ENCODE results near the gene FAM174C. TPM values are rescaled to one million over a fixed set of nuclear protein-coding genes. Genes with fewer than 3 reads are reported as not detected.

FAM174C gene
- polyA plus RNA-seq, 1 experiment: 16.6 TPM

DNA sequence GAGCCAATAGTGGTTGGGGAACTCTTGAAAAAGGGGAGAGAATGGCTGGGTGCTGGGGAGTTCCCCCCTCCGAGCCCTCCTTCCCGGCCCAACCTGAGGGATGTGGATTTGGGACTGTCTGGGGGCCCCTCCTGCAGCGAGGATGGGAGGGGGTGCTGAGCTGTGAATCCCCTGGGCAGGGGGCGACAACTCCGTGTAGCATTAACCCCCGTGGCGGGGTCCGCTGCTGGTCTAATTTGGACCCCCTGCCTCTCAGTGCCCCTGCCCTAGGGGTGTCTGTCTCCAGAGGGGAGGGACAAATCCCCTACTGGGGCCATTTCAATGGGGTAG is 17.2 kb upstream of the FAM174C start:
- ChIA-PET POLR2A (interaction anchor here (1.0 to 7.4 kb wide), 2 partner anchors 9 to 14 kb away, joined by 3 to 241 read pairs; partner anchors contain the start of gene CIRBP), CTCF (interaction anchor here (1.1 to 1.4 kb wide), 2 partner anchors 8 to 14 kb away, joined by 3 read pairs; no protein-coding TSS in a partner anchor)
- H3K27ac ChIP-seq (ENCODE audit: low read depth, low read length): peak overlapping the region; percentile 68
- no peaks in the 10 kb centered on the region; the same call in 1 of the 2 replicates for H3K9me3 ChIP-seq (ENCODE audit: control insufficient read depth, insufficient read depth, low read length)
- TF ChIP-seq, protein P1, sequence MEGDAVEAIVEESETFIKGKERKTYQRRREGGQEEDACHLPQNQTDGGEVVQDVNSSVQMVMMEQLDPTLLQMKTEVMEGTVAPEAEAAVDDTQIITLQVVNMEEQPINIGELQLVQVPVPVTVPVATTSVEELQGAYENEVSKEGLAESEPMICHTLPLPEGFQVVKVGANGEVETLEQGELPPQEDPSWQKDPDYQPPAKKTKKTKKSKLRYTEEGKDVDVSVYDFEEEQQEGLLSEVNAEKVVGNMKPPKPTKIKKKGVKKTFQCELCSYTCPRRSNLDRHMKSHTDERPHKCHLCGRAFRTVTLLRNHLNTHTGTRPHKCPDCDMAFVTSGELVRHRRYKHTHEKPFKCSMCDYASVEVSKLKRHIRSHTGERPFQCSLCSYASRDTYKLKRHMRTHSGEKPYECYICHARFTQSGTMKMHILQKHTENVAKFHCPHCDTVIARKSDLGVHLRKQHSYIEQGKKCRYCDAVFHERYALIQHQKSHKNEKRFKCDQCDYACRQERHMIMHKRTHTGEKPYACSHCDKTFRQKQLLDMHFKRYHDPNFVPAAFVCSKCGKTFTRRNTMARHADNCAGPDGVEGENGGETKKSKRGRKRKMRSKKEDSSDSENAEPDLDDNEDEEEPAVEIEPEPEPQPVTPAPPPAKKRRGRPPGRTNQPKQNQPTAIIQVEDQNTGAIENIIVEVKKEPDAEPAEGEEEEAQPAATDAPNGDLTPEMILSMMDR (IDR thresholded peaks at IDR 0.05; ENCODE audit: low read depth, low read length): no peak
- no peak for DNase-seq (ENCODE audit: low read depth, low spot score)
- H3K4me3 ChIP-seq (ENCODE audit: low read depth, low read length): no peak overlapping the region
- H3K27me3 ChIP-seq (ENCODE audit: control insufficient read depth, insufficient read depth, low read length): no peaks in the 10 kb centered on the region

DNA sequence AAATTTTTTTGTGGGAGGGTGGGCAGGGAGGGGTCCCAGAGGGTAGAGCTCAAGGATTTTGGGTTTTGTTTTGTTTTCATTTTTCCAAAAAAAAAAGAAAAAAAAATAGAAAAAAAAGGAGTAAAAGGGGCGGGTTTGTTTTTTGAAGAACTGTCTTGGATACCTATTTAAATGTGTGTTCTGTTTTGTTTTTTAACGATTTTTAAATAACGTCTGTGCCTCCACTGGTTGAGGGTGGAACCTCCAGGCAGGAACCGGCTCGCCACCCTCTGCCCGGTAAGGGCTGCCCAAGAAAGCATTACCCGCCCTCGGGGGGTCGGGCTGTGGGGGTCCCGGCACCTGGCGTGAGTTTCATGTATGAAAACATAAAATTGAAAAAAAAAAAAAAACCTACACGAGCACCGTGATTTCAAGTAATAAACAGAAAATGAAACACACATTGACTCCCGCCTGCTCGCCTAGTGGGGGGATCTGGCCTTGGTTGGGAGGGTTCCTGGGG is 16.6 kb upstream of the FAM174C start:
- Histone ChIP-seq H3K27ac (ENCODE audit: low read depth, low read length) (peak overlapping the region; percentile 77), H3K27me3 (ENCODE audit: control insufficient read depth, insufficient read depth, low read length) (no peaks in the 10 kb centered on the region), H3K4me3 (ENCODE audit: low read depth, low read length) (no peak overlapping the region), H3K9me3 (ENCODE audit: control insufficient read depth, insufficient read depth, low read length) (no peaks in the 10 kb centered on the region; the same call in 1 of the 2 replicates)
- ChIA-PET CTCF (interaction anchor here (1.1 to 1.4 kb wide), 2 partner anchors 8 to 15 kb away, joined by 3 read pairs; no protein-coding TSS in a partner anchor), POLR2A (interaction anchor here (1.0 to 2.9 kb wide), 3 partner anchors 10 to 14 kb away, joined by 3 to 34 read pairs (median 5); partner anchors contain the start of gene CIRBP)
- no peak for DNase-seq (ENCODE audit: low read depth, low spot score)
- TF ChIP-seq, protein P1 (IDR thresholded peaks at IDR 0.05; ENCODE audit: low read depth, low read length): no peak

DNA sequence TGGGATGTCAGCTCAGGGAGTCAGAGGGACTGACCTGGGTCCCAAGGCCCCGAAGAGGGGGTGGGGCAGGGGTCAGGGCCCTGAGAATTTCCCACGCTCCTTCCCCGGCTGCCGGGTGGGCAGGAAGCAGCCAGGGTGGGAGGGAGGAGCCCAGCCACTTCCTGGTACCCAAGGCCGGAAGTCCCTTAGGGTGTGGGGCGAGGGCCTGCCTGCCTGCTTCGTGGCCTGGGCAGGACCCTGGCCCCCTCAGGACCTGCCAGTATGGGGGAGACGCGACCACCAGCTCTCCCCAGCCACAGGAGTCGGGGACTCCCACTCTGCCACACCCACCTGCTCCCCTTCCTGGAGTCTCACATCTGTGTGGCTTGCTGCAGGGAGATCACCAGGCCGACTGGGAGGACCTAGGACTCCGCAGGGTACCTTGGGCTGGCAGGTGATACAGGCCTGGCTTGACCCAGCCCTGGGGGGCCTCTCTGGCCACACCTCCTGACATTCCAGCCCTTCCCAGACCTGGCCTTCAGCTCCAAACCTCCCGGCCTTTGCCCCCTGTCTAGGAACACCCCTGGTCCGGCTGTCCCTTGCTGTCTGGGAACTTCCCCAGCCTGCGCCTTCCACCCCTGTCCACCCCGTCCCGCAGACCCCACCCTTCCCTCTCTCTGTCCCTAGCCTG is 16.0 kb upstream of the FAM174C start:
- H3K27me3 ChIP-seq (ENCODE audit: control insufficient read depth, insufficient read depth, low read length): no peaks in the 10 kb centered on the region
- TF ChIP-seq, protein P1 (IDR thresholded peaks at IDR 0.05; ENCODE audit: low read depth, low read length): no peak
- ChIA-PET CTCF (interaction anchor here (1.4 kb wide), 1 partner anchor 15 kb away, joined by 3 read pairs; no protein-coding TSS in a partner anchor), POLR2A (interaction anchor here (0.6 to 2.9 kb wide), 4 partner anchors 10 to 105 kb away, joined by 3 to 34 read pairs (median 4); partner anchors contain the start of gene CIRBP)
- peak overlapping the region; percentile 77 for H3K27ac ChIP-seq (ENCODE audit: low read depth, low read length)
- H3K9me3 ChIP-seq (ENCODE audit: control insufficient read depth, insufficient read depth, low read length): no peaks in the 10 kb centered on the region; the same call in 1 of the 2 replicates
- H3K4me3 ChIP-seq (ENCODE audit: low read depth, low read length): no peak overlapping the region
- DNase-seq (ENCODE audit: low read depth, low spot score): no peak

DNA sequence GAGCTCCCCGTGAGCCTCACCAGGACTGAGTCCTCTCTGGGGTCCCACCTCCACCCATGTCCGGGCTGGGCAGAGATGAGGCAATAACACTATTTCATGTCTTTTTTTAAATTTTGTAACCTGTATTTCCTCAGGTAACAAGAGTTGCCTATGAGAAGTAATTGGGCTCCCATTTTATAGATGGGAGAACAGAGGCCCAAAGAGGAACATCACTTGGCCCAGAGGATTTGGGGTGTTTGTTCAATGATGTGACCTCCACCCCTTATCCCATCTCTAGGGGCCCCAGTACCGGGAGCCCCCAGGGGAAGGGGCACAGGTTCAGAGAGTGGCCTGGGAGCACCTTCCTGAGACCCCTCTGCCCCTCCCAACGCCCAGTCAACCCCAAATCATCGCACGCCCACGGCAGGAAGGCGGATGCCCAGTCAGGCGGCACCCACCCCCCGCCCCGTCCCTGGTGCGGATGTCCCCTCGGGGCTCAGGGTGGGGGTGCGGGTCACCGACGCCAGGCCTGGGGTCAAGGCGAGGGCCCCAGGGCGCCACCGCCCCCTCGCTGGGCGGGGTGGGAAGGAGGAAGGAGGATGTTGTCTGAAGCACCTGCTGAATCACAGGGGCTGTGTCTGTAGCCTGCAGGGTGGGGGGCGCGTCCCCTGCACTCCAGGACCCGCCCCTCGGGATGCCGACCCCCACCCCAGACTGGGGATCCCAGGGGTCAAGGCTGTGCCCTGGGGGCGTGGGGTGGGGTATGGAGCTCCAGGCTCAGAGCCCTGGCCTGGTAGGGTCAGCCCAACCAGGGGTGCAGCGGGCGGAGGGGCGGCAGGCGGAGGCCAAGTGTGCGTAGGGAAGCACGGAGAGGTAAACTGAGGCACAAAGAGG is 15.2 kb upstream of the FAM174C start:
- no peak for DNase-seq (ENCODE audit: low read depth, low spot score)
- peak overlapping the region; percentile 36; the same call in 1 of the 2 replicates for H3K4me3 ChIP-seq (ENCODE audit: low read depth, low read length)
- H3K27ac ChIP-seq (ENCODE audit: low read depth, low read length): peak overlapping the region; percentile 77
- no peaks in the 10 kb centered on the region; the same call in 1 of the 2 replicates for H3K9me3 ChIP-seq (ENCODE audit: control insufficient read depth, insufficient read depth, low read length)
- ChIA-PET CTCF (no interaction called here), POLR2A (interaction anchor here (0.6 to 2.9 kb wide), 4 partner anchors 9 to 106 kb away, joined by 3 to 34 read pairs (median 5); partner anchors contain the start of genes CIRBP and FAM174C)
- no peaks in the 10 kb centered on the region for H3K27me3 ChIP-seq (ENCODE audit: control insufficient read depth, insufficient read depth, low read length)
- TF ChIP-seq, protein P1 (IDR thresholded peaks at IDR 0.05; ENCODE audit: low read depth, low read length): no peak
